ENCODE results near the gene RHO.
A peak's percentile ranks its signal among the peaks of the same experiment; 100 is the strongest.

DNA sequence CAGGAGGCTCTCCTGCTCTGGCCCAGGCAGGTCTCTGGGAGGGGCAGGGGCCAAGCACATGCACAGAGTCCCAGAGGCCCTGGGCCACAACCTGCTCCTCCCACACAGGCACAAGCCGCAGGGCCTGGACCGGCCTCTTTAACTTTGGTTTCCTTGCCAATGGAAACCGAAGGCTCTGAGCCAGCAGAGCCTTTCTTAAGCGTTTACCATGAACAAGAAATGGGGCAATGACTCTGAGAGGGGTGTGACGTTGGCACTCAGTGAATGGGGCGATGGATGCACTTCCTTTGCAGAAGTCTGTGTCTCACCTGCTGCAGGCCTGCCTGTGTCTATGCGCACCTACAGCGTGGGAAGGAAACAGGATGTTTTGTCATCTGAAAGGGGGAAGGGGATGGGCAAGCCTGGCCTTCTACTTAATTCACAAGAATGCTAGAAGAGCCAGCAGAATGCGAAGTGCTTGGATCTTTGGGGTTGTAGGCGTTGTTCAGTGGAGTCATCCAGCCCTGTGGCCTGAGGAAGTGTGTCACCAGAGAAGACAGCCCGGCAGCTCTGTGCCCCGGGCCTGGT, 46.6 kb upstream of the RHO start:
- TF ChIP-seq, protein P1, sequence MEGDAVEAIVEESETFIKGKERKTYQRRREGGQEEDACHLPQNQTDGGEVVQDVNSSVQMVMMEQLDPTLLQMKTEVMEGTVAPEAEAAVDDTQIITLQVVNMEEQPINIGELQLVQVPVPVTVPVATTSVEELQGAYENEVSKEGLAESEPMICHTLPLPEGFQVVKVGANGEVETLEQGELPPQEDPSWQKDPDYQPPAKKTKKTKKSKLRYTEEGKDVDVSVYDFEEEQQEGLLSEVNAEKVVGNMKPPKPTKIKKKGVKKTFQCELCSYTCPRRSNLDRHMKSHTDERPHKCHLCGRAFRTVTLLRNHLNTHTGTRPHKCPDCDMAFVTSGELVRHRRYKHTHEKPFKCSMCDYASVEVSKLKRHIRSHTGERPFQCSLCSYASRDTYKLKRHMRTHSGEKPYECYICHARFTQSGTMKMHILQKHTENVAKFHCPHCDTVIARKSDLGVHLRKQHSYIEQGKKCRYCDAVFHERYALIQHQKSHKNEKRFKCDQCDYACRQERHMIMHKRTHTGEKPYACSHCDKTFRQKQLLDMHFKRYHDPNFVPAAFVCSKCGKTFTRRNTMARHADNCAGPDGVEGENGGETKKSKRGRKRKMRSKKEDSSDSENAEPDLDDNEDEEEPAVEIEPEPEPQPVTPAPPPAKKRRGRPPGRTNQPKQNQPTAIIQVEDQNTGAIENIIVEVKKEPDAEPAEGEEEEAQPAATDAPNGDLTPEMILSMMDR (IDR thresholded peaks at IDR 0.05): no peak
- TF ChIP-seq POLR2A (IDR thresholded peaks at IDR 0.05) (no peak), EP300 (IDR thresholded peaks at IDR 0.05) (no peak), POLR2AphosphoS5 (IDR thresholded peaks at IDR 0.05) (peak in 1 of 3 donors; percentile 72)
